Right atrium auricular region (tissue), 2 donors: ENCODE data around the gene RBM44. TPM values are rescaled to one million over a fixed set of nuclear protein-coding genes. Genes with fewer than 3 reads are reported as not detected.
"Not testable (repeated sequence)": the region's sequence is repeated elsewhere in the genome, so short reads cannot be mapped to it uniquely, and the experiment has no call there.

ENCODE experiments used
- DNase-seq: peaks from one replicate; pipeline ENCODE4 v3.0.0-alpha.2; 2019; ENCODE audit warnings: low spot score
- H3K27ac ChIP-seq, 2 donors: fragments of 200-600 bp; sonication (generic); 1 replicate in 1 of 2; 2 replicates in 1 of 2; pipeline ENCODE4 v1.5.1; 2016 to 2019
- H3K27me3 ChIP-seq, 2 donors: fragments of 200-600 bp; sonication (generic); one replicate each; pipeline versions ENCODE4 v1.5.1 to v1.6.0; 2017 to 2019
- H3K36me3 ChIP-seq: fragments of 200-600 bp; sonication (generic); one replicate; pipeline ENCODE4 v1.5.1; 2016
- H3K4me1 ChIP-seq, 2 donors: fragments of 200-600 bp; sonication (generic); one replicate each; pipeline versions ENCODE4 v1.5.1 to v1.6.0; 2017 to 2019
- H3K4me3 ChIP-seq, 2 donors: fragments of 200-600 bp; sonication (generic); 1 replicate in 1 of 2; 2 replicates in 1 of 2; pipeline ENCODE4 v1.5.1; 2017 to 2019; ENCODE audit warnings: mild to moderate bottlenecking in 1 of 2, moderate library complexity in 1 of 2
- H3K9me3 ChIP-seq, 2 donors: fragments of 200-600 bp; sonication (generic); one replicate each; pipeline ENCODE4 v1.5.1; 2019
- total RNA-seq, 2 donors: library from RNA; depleted of rRNA; stranded (reverse); fragments of >200 nt; gene quantifications; one replicate each; pipeline ENCODE4 v1.1.0, GENCODE V29; 2016
- TF ChIP-seq, protein P1 (sequence below), 2 donors: fragments of 200-600 bp; sonication (generic); IDR thresholded peaks; one replicate each; pipeline ENCODE4 v1.5.1; 2019; ENCODE audit warnings: antibody characterized with exemption in 2 of 2

Gene RBM44
- total RNA-seq, 2 donors from 2014 or later = 0.30 to 0.55 TPM

DNA sequence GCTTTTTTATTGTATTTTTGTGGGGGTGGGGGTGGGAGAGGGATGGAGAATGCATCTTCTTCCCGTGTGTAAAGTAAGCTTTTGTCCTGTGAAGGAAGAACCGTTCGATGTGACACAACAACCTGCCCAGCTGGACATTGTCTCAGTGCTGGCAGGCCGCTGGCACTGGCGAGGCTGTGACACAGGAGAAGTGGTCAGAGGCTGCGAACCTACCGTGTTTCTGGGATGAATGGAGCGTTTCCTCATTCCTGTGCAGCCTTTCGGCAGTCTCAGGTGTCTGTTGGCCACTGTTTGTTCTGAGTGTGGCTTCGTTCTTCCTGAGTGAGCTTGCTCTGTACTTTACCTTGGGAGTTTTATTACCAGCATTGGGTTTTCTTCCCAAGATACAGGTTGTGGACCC lies 68.9 kb downstream of the RBM44 start:
- Histone ChIP-seq H3K4me3 (no peak overlapping the region), H3K36me3 (no peaks in the 10 kb centered on the region), H3K27ac (peak overlapping the region in 1 of 2 donors; percentile 94), H3K4me1 (peaks cover 0 to 43% of the 10 kb centered on the region in 2 donors), H3K27me3 (no peaks in the 10 kb centered on the region), H3K9me3 (no peaks in the 10 kb centered on the region)
- DNase-seq = peak; percentile 49
- TF ChIP-seq, protein P1, sequence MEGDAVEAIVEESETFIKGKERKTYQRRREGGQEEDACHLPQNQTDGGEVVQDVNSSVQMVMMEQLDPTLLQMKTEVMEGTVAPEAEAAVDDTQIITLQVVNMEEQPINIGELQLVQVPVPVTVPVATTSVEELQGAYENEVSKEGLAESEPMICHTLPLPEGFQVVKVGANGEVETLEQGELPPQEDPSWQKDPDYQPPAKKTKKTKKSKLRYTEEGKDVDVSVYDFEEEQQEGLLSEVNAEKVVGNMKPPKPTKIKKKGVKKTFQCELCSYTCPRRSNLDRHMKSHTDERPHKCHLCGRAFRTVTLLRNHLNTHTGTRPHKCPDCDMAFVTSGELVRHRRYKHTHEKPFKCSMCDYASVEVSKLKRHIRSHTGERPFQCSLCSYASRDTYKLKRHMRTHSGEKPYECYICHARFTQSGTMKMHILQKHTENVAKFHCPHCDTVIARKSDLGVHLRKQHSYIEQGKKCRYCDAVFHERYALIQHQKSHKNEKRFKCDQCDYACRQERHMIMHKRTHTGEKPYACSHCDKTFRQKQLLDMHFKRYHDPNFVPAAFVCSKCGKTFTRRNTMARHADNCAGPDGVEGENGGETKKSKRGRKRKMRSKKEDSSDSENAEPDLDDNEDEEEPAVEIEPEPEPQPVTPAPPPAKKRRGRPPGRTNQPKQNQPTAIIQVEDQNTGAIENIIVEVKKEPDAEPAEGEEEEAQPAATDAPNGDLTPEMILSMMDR (IDR thresholded peaks at IDR 0.05) = no peak

- H3K36me3 ChIP-seq, H3K4me3 ChIP-seq, H3K27ac ChIP-seq, H3K27me3 ChIP-seq, H3K9me3 ChIP-seq, DNase-seq: not testable (repeated sequence)
- H3K4me1 ChIP-seq = peaks cover 0 to 48% of the 10 kb centered on the region in 2 donors
These were observed 69.5 kb downstream of the RBM44 start for GRCh38 chr2:237868074-237868473.

- no peak overlapping the region for H3K4me3 ChIP-seq
- TF ChIP-seq, protein P1 (IDR thresholded peaks at IDR 0.05) = no peak
- no peaks in the 10 kb centered on the region for H3K36me3 ChIP-seq
- H3K27ac ChIP-seq = no peak overlapping the region
- H3K4me1 ChIP-seq = peaks cover 0 to 47% of the 10 kb centered on the region in 2 donors
- no peaks in the 10 kb centered on the region for H3K27me3 ChIP-seq
- H3K9me3 ChIP-seq = no peaks in the 10 kb centered on the region
- DNase-seq = peak; percentile 52
These were observed 70.2 kb downstream of the RBM44 start for GRCh38 chr2:237868631-237869342.

- H3K4me3 ChIP-seq = no peak overlapping the region
- H3K4me1 ChIP-seq = peaks cover 0 to 46% of the 10 kb centered on the region in 2 donors
- peak overlapping the region in 1 of 2 donors; percentile 58 for H3K27ac ChIP-seq
- no peak for DNase-seq
- no peaks in the 10 kb centered on the region for H3K36me3 ChIP-seq
- H3K27me3 ChIP-seq = no peaks in the 10 kb centered on the region
- TF ChIP-seq, protein P1 (IDR thresholded peaks at IDR 0.05) = no peak
- no peaks in the 10 kb centered on the region for H3K9me3 ChIP-seq
These were observed 70.9 kb downstream of the RBM44 start for GRCh38 chr2:237869343-237870102.

GRCh38 chr2:237870126-237870525 lies 71.5 kb downstream of the RBM44 start:
- no peak overlapping the region for H3K4me3 ChIP-seq
- peak; percentile 44 for DNase-seq
- H3K9me3 ChIP-seq = no peaks in the 10 kb centered on the region
- no peaks in the 10 kb centered on the region for H3K27me3 ChIP-seq
- TF ChIP-seq, protein P1 (IDR thresholded peaks at IDR 0.05) = no peak
- H3K4me1 ChIP-seq = peaks cover 0 to 41% of the 10 kb centered on the region in 2 donors
- H3K27ac ChIP-seq = peak overlapping the region; percentile 4 to 58
- no peaks in the 10 kb centered on the region for H3K36me3 ChIP-seq
